Testis (tissue), 2 donors: ENCODE data around the gene SLC16A7.

Experiments used
- CTCF ChIP-seq, 3 experiments: fragments of 450-650 bp in 2 of 3; fragments of 200-600 bp in 1 of 3; sonication (generic) in 1 of 3; IDR thresholded peaks; one replicate each; pipeline ENCODE4 v1.5.1; 2016 to 2019; ENCODE audit warnings: antibody characterized with exemption in 3 of 3, mild to moderate bottlenecking in 2 of 3, moderate library complexity in 1 of 3
- POLR2A ChIP-seq: fragments of 450-650 bp; IDR thresholded peaks from one replicate; pipeline ENCODE4 v1.6.1; 2017; ENCODE audit warnings: antibody characterized with exemption, mild to moderate bottlenecking, moderate library complexity

- TF ChIP-seq POLR2A, result no peak
- no peak for TF ChIP-seq CTCF (IDR thresholded peaks at IDR 0.05)
Measured at GRCh38 chr12:59652130-59652529, 56.3 kb downstream of the SLC16A7 start.
